GM19043 (cell line): ENCODE data around the gene IFNAR2.
"Not testable (repeated sequence)": the region's sequence is repeated elsewhere in the genome, so short reads cannot be mapped to it uniquely, and the experiment has no call there.

Experiments used
- ATAC-seq: cut with Tn5 transposase; IDR thresholded peaks from one replicate; pipeline ENCODE4 v1.9.1; 2021; ENCODE audit warnings: low read depth; ENCODE audit not compliant: unreplicated experiment

Gene IFNAR2

GRCh38 chr21:33241846-33242245, 12.1 kb downstream of the IFNAR2 start:
- ATAC-seq = no peak

- ATAC-seq = not testable (repeated sequence)
These were observed 13.1 kb downstream of the IFNAR2 start for GRCh38 chr21:33242846-33243245.

- ATAC-seq = no peak
These were observed 14.5 kb downstream of the IFNAR2 start for GRCh38 chr21:33244082-33244778.

GRCh38 chr21:33244779-33245105, 15.0 kb downstream of the IFNAR2 start:
- ATAC-seq = no peak

GRCh38 chr21:33245289-33245918, 15.7 kb downstream of the IFNAR2 start:
- ATAC-seq = no peak

GRCh38 chr21:33246506-33246905, 16.8 kb downstream of the IFNAR2 start:
- no peak for ATAC-seq

GRCh38 chr21:33246963-33247362, 17.2 kb downstream of the IFNAR2 start:
- ATAC-seq = no peak

GRCh38 chr21:33247599-33247998, 17.9 kb downstream of the IFNAR2 start:
- ATAC-seq = no peak

GRCh38 chr21:33249331-33250002, 19.7 kb downstream of the IFNAR2 start:
- no peak for ATAC-seq

- no peak for ATAC-seq
These were observed 21.4 kb downstream of the IFNAR2 start for GRCh38 chr21:33251119-33251518.

- ATAC-seq = not testable (repeated sequence)
These were observed 23.6 kb downstream of the IFNAR2 start for GRCh38 chr21:33253382-33253781.

GRCh38 chr21:33254766-33255165, 25.0 kb downstream of the IFNAR2 start:
- no peak for ATAC-seq

GRCh38 chr21:33255404-33255803, 25.7 kb downstream of the IFNAR2 start:
- no peak for ATAC-seq

- ATAC-seq = no peak
These were observed 26.3 kb downstream of the IFNAR2 start for GRCh38 chr21:33256019-33256418.

- ATAC-seq = no peak
These were observed 27.5 kb downstream of the IFNAR2 start for GRCh38 chr21:33257094-33257803.

- ATAC-seq = no peak
These were observed 28.7 kb downstream of the IFNAR2 start for GRCh38 chr21:33258475-33258874.

- ATAC-seq = no peak
These were observed 29.7 kb downstream of the IFNAR2 start for GRCh38 chr21:33259428-33259827.

- no peak for ATAC-seq
These were observed 30.3 kb downstream of the IFNAR2 start for GRCh38 chr21:33259995-33260394.

- no peak for ATAC-seq
These were observed 31.9 kb downstream of the IFNAR2 start for GRCh38 chr21:33261635-33262034.

GRCh38 chr21:33262921-33263320, 33.2 kb downstream of the IFNAR2 start:
- ATAC-seq = no peak

- ATAC-seq = no peak
These were observed 34.8 kb downstream of the IFNAR2 start for GRCh38 chr21:33264561-33264960.
